HG02840 (cell line): ENCODE data around the gene TEAD1.

Experiments
- ATAC-seq: cut with Tn5 transposase; IDR thresholded peaks from one replicate; pipeline ENCODE4 v1.9.1; 2021; ENCODE audit warnings: mild to moderate bottlenecking, moderate library complexity, moderate number of reproducible peaks; ENCODE audit not compliant: unreplicated experiment, low FRiP score

The TEAD1 gene

GRCh38 chr11:12827929-12828812, 153.9 kb downstream of the TEAD1 start:
- ATAC-seq: no peak

GRCh38 chr11:12829131-12829530, 154.9 kb downstream of the TEAD1 start:
- no peak for ATAC-seq

- ATAC-seq: no peak
Observed at GRCh38 chr11:12829540-12830314, 155.5 kb downstream of the TEAD1 start.

GRCh38 chr11:12831471-12832202, 157.4 kb downstream of the TEAD1 start:
- no peak for ATAC-seq

GRCh38 chr11:12832480-12833224, 158.4 kb downstream of the TEAD1 start:
- no peak for ATAC-seq

- ATAC-seq: no peak
Observed at GRCh38 chr11:12834166-12834565, 159.9 kb downstream of the TEAD1 start.

- no peak for ATAC-seq
Observed at GRCh38 chr11:12834630-12835029, 160.4 kb downstream of the TEAD1 start.

GRCh38 chr11:12835286-12835685, 161.1 kb downstream of the TEAD1 start:
- no peak for ATAC-seq

- no peak for ATAC-seq
Observed at GRCh38 chr11:12838463-12839123, 164.4 kb downstream of the TEAD1 start.

GRCh38 chr11:12840871-12841660, 166.8 kb downstream of the TEAD1 start:
- no peak for ATAC-seq

GRCh38 chr11:12841946-12842630, 167.9 kb downstream of the TEAD1 start:
- no peak for ATAC-seq

- no peak for ATAC-seq
Observed at GRCh38 chr11:12842933-12843636, 168.9 kb downstream of the TEAD1 start.

- no peak for ATAC-seq
Observed at GRCh38 chr11:12845163-12845562, 170.9 kb downstream of the TEAD1 start.

GRCh38 chr11:12845739-12846358, 171.6 kb downstream of the TEAD1 start:
- ATAC-seq: no peak

GRCh38 chr11:12846786-12847615, 172.8 kb downstream of the TEAD1 start:
- no peak for ATAC-seq

- no peak for ATAC-seq
Observed at GRCh38 chr11:12848413-12848812, 174.2 kb downstream of the TEAD1 start.

- ATAC-seq: no peak
Observed at GRCh38 chr11:12853325-12853651, 179.1 kb downstream of the TEAD1 start.
